ENCODE results near the gene STARD3.

GRCh38 chr17:39709319-39709997 is 72.5 kb downstream of the STARD3 start:
- no peak for TF ChIP-seq CTCF (IDR thresholded peaks at IDR 0.05; ENCODE audit: poor library complexity)
- TF ChIP-seq EZH2phosphoT487 (IDR thresholded peaks at IDR 0.05; ENCODE audit: low read depth, severe bottlenecking, unreplicated experiment), result no peak

All from hepatocyte (in vitro differentiated cells).